Tibial artery (tissue), 4 donors: Measurements from ENCODE around the gene PTGER4.

ENCODE experiments used
- DNase-seq, 2 donors: peaks; one replicate each; pipeline ENCODE4 v3.0.0-alpha.2; 2019
- H3K27ac ChIP-seq, 2 donors: fragments of 200-600 bp; sonication (generic) in 1 of 2; 1 replicate in 1 of 2; 2 replicates in 1 of 2; pipeline ENCODE4 v1.5.1; 2018 to 2019; ENCODE audit warnings: mild to moderate bottlenecking in 1 of 2
- H3K27me3 ChIP-seq, 2 donors: fragments of 200-600 bp; sonication (generic) in 1 of 2; one replicate each; pipeline versions ENCODE4 v1.5.1 to v1.6.0; 2016 to 2019
- H3K36me3 ChIP-seq, 3 donors: fragments of 200-600 bp; sonication (generic) in 2 of 3; one replicate each; pipeline ENCODE4 v1.5.1; 2016 to 2019; ENCODE audit warnings: mild to moderate bottlenecking in 2 of 3
- H3K4me1 ChIP-seq, 4 donors: fragments of 200-600 bp; sonication (generic) in 2 of 4; 1 replicate in 3 of 4; 2 replicates in 1 of 4; pipeline ENCODE4 v1.5.1; 2016 to 2019
- H3K4me3 ChIP-seq, 2 donors: fragments of 200-600 bp; sonication (generic) in 1 of 2; 1 replicate in 1 of 2; 2 replicates in 1 of 2; pipeline ENCODE4 v1.5.1; 2018 to 2019; ENCODE audit warnings: mild to moderate bottlenecking in 2 of 2
- H3K9me3 ChIP-seq, 3 donors: fragments of 200-600 bp; sonication (generic) in 1 of 3; one replicate each; pipeline ENCODE4 v1.5.1; 2016 to 2019
- intact Hi-C: fragments of 100-400 bp; cut with DNase I; formaldehyde crosslinking; loops from one replicate; pipeline ENCODE4 v1.15.0; 2023; ENCODE audit warnings: low total_unique reads
- TF ChIP-seq, protein P1 (sequence below), 2 experiments: fragments of 200-600 bp in 1 of 2; fragments of 450-650 bp in 1 of 2; IDR thresholded peaks; one replicate each; pipeline ENCODE4 v1.5.1; 2017 to 2019; ENCODE audit warnings: antibody characterized with exemption in 2 of 2, mild to moderate bottlenecking in 1 of 2, moderate library complexity in 1 of 2

The PTGER4 gene

DNA sequence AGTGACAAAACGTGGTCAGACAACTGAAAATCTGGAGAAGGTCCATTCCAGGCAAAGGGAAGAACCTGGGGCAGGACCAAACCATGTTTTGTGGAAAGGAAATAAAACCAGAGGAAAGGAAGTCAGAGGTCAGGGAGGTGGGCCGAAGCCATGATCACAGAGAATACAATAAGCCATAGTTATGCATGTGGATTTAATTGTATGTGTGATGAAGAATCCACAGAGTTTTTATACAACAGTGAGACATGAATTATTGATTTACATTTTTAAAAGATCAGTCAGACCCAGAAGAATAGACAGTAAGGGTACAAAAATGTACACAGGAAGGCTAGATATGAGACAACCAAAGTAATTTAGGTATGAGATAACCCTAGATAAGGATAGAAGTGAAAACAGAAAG is 55.3 kb downstream of the PTGER4 start:
- no peak for DNase-seq
- Histone ChIP-seq H3K4me1 (peaks cover 0 to 21% (median 2%) of the 10 kb centered on the region in 4 donors), H3K9me3 (no peaks in the 10 kb centered on the region), H3K4me3 (no peak overlapping the region), H3K27me3 (no peaks in the 10 kb centered on the region), H3K27ac (no peak overlapping the region), H3K36me3 (peaks cover 0 to 7% (median 5%) of the 10 kb centered on the region in 3 donors)
- TF ChIP-seq, protein P1, sequence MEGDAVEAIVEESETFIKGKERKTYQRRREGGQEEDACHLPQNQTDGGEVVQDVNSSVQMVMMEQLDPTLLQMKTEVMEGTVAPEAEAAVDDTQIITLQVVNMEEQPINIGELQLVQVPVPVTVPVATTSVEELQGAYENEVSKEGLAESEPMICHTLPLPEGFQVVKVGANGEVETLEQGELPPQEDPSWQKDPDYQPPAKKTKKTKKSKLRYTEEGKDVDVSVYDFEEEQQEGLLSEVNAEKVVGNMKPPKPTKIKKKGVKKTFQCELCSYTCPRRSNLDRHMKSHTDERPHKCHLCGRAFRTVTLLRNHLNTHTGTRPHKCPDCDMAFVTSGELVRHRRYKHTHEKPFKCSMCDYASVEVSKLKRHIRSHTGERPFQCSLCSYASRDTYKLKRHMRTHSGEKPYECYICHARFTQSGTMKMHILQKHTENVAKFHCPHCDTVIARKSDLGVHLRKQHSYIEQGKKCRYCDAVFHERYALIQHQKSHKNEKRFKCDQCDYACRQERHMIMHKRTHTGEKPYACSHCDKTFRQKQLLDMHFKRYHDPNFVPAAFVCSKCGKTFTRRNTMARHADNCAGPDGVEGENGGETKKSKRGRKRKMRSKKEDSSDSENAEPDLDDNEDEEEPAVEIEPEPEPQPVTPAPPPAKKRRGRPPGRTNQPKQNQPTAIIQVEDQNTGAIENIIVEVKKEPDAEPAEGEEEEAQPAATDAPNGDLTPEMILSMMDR (IDR thresholded peaks at IDR 0.05) = no peak
- intact Hi-C loops = loop anchor here (5.0 kb wide), 1 partner anchor 1158 kb away; no protein-coding TSS in a partner anchor

DNA sequence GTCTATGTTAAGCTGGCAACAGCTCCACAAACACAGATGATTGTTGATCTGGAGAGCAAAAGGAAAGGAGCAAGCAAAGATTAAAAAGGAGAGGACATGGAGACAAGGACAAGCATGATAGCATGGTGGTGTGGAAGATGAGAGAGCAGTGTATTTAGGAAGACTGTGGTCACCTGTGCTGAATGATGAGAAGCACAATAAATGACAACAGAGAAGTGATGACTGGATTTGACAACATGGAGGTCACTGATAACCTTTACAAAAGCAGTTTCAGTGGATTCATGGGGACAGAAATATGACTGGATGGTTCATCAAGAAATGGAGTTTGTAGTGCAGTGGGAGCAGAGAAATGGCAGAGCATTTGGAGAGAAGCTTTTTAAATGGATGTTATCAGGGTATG is 55.9 kb downstream of the PTGER4 start:
- no peaks in the 10 kb centered on the region for H3K27me3 ChIP-seq
- H3K4me3 ChIP-seq = no peak overlapping the region
- peaks cover 6 to 11% (median 11%) of the 10 kb centered on the region in 3 donors for H3K36me3 ChIP-seq
- no peak overlapping the region for H3K27ac ChIP-seq
- intact Hi-C loops = loop anchor here (5.0 kb wide), 1 partner anchor 1158 kb away; no protein-coding TSS in a partner anchor
- peaks cover 0 to 4% (median 0%) of the 10 kb centered on the region in 3 donors for H3K9me3 ChIP-seq
- TF ChIP-seq, protein P1 (IDR thresholded peaks at IDR 0.05) = no peak
- H3K4me1 ChIP-seq = peaks cover 0 to 19% (median 2%) of the 10 kb centered on the region in 4 donors
- no peak for DNase-seq

- intact Hi-C loops = loop anchor here (5.0 kb wide), 1 partner anchor 1159 kb away; no protein-coding TSS in a partner anchor
- Histone ChIP-seq H3K27ac (no peak overlapping the region), H3K27me3 (no peaks in the 10 kb centered on the region), H3K4me1 (peaks cover 0 to 19% (median 2%) of the 10 kb centered on the region in 4 donors), H3K4me3 (no peak overlapping the region), H3K36me3 (peaks cover 13 to 18% (median 18%) of the 10 kb centered on the region in 3 donors), H3K9me3 (peaks cover 0 to 4% (median 0%) of the 10 kb centered on the region in 3 donors)
- TF ChIP-seq, protein P1 (IDR thresholded peaks at IDR 0.05) = peak; percentile 55 to 68
- DNase-seq = no peak
These were observed 56.6 kb downstream of the PTGER4 start for GRCh38 chr5:40736103-40736875.

DNA sequence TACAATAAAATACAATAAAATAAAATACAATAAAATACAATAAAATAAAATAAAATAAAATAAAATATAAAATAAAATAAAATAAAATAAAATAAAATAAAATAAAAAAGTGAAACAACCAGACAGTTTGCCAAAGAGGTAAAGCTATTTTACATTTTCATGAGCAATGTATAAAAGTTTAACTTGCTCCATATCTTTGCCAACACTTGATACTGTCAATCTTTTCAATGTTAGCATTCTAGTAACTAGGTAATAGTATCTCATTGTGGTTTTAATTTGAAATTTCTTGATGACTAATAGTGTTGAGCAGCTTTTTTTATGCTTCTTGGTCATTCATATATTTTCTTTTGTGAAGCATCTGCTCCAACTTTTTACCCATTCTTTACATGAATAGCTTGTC is 58.8 kb downstream of the PTGER4 start:
- H3K9me3 ChIP-seq = peaks cover 0 to 4% (median 0%) of the 10 kb centered on the region in 3 donors
- TF ChIP-seq, protein P1 (IDR thresholded peaks at IDR 0.05) = no peak
- H3K36me3 ChIP-seq = peaks cover 19 to 28% (median 24%) of the 10 kb centered on the region in 3 donors
- H3K4me3 ChIP-seq = no peak overlapping the region
- H3K4me1 ChIP-seq = peaks cover 0 to 18% (median 2%) of the 10 kb centered on the region in 4 donors
- no peak overlapping the region for H3K27ac ChIP-seq
- intact Hi-C loops = loop anchor here (5.0 kb wide), 1 partner anchor 1161 kb away; no protein-coding TSS in a partner anchor
- no peak for DNase-seq
- H3K27me3 ChIP-seq = no peaks in the 10 kb centered on the region
